Natural killer cell (primary cell): ENCODE data around the gene TRIM4. TPM values are rescaled to one million over a fixed set of nuclear protein-coding genes. Genes with fewer than 3 reads are reported as not detected.
"Not testable (repeated sequence)": the region's sequence is repeated elsewhere in the genome, so short reads cannot be mapped to it uniquely, and the experiment has no call there.

ENCODE experiments used
- ATAC-seq, 3 donors: fragments of 150-1000 bp in 2 of 3; fragments of 200-7000 bp in 1 of 3; cut with Tn5 transposase; 1 replicate in 1 of 3; 2 replicates in 2 of 3; pipeline ENCODE4 v1.10.0; 2021; ENCODE audit warnings: mild to moderate bottlenecking in 2 of 3, moderate library complexity in 2 of 3
- DNase-seq, 2 donors: peaks; one replicate each; pipeline versions ENCODE4 v3.0.0 to v3.0.0-alpha.2; 2013 to 2021; ENCODE audit warnings: mixed read lengths in 1 of 2
- H3K27ac ChIP-seq: one replicate; pipeline ENCODE4 v1.5.1; 2013; ENCODE audit warnings: mild to moderate bottlenecking, low read length
- H3K27me3 ChIP-seq: one replicate; pipeline ENCODE4 v1.6.1; 2013; ENCODE audit warnings: low read length; ENCODE audit not compliant: control insufficient read depth, insufficient read depth
- H3K36me3 ChIP-seq: one replicate; pipeline ENCODE4 v1.6.1; 2013; ENCODE audit warnings: low read length; ENCODE audit not compliant: control insufficient read depth, insufficient read depth
- H3K4me1 ChIP-seq: one replicate; pipeline ENCODE4 v1.6.1; 2013; ENCODE audit warnings: low read length; ENCODE audit not compliant: control insufficient read depth, insufficient read depth
- H3K4me3 ChIP-seq: one replicate; pipeline ENCODE4 v1.5.1; 2013; ENCODE audit warnings: low read length
- H3K9me3 ChIP-seq: one replicate; pipeline ENCODE4 v1.6.1; 2013; ENCODE audit warnings: low read length; ENCODE audit not compliant: control insufficient read depth, insufficient read depth
- H3K27ac Mint-ChIP-seq, 2 donors: one replicate each; pipeline ENCODE4 v1.8.0; 2022; ENCODE audit warnings: mild to moderate bottlenecking in 2 of 2, mixed read lengths in 2 of 2, moderate library complexity in 1 of 2
- H3K27me3 Mint-ChIP-seq, 2 donors: one replicate each; pipeline ENCODE4 v1.8.0; 2022; ENCODE audit warnings: low read depth in 2 of 2, mixed read lengths in 2 of 2
- H3K36me3 Mint-ChIP-seq: one replicate; pipeline ENCODE4 v1.8.0; 2022; ENCODE audit warnings: mixed read lengths
- H3K4me1 Mint-ChIP-seq, 2 donors: one replicate each; pipeline ENCODE4 v1.8.0; 2022; ENCODE audit warnings: mixed read lengths in 2 of 2
- H3K4me3 Mint-ChIP-seq: one replicate; pipeline ENCODE4 v1.8.0; 2022; ENCODE audit warnings: mild to moderate bottlenecking, moderate library complexity, mixed read lengths
- H3K9me3 Mint-ChIP-seq, 2 donors: one replicate each; pipeline ENCODE4 v1.8.0; 2022; ENCODE audit warnings: mixed read lengths in 2 of 2
- CTCF ChIP-seq: fragments of 200-600 bp; IDR thresholded peaks from one replicate; pipeline ENCODE4 v1.8.0; 2022; ENCODE audit warnings: antibody characterized with exemption
- WGBS: methylation state at CpG from one replicate; pipeline ENCODE4 v1.1.7; 2013; ENCODE audit warnings: missing lambda C conversion rate; ENCODE audit not compliant: insufficient coverage; 5-methylcytosine and 5-hydroxymethylcytosine counted together
- intact Hi-C: fragments of 100-400 bp; cut with micrococcal nuclease; formaldehyde crosslinking; loops from one replicate; pipeline ENCODE4 v1.14.2; 2022
- total RNA-seq, 4 donors: library from RNA; stranded (reverse); fragments of 120-200 nt in 1 of 4; gene quantifications; one replicate each; pipeline versions ENCODE4 v1.2.3 to v1.2.4, GENCODE V29; 2013 to 2022

TRIM4 gene, protein sequence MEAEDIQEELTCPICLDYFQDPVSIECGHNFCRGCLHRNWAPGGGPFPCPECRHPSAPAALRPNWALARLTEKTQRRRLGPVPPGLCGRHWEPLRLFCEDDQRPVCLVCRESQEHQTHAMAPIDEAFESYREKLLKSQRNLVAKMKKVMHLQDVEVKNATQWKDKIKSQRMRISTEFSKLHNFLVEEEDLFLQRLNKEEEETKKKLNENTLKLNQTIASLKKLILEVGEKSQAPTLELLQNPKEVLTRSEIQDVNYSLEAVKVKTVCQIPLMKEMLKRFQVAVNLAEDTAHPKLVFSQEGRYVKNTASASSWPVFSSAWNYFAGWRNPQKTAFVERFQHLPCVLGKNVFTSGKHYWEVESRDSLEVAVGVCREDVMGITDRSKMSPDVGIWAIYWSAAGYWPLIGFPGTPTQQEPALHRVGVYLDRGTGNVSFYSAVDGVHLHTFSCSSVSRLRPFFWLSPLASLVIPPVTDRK
- 10 to 100 TPM; 16.8 to 28.1 (median 22.4) TPM for total RNA-seq
- total RNA-seq (2013), result 39.5 TPM

DNA sequence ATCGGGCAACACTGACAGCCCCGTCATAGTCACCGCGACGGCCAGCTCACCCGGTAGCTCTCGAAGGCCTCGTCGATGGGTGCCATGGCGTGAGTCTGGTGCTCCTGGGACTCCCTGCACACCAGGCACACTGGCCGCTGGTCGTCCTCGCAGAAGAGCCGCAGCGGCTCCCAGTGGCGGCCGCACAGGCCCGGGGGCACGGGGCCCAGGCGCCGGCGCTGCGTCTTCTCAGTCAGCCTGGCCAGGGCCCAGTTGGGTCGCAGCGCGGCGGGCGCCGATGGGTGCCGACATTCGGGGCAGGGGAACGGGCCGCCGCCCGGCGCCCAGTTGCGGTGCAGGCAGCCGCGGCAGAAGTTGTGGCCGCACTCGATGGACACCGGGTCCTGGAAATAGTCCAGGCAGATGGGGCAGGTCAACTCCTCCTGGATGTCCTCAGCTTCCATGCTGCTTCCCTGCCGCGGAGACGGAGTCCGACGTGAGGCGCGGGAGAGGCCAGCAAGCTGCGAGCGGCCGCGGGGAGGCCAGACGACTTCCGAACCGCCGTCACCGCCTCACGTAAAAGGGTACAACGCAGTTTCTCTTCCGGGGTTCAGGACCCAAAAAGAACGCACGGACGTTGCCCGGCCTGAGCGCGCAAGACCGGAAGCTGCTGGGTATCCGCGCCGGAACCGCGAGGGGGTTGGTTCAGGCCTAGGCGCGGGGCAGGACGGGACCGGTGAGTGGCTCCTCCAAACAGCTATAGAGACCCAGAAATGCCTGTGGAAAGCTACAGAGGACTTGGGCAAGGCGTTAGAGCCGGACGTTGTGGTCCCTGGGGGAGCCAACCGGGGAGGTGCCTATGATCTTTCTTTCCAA, at the start of gene TRIM4:
Gene TRIM4, minus strand, starts transcription at position 572 of the 855 bp plus-strand sequence. Its CDS starts 129 bp downstream, at position 443.
- DNase-seq, result peak; percentile 82 to 94
- peaks cover 8% of the 10 kb centered on the region for H3K36me3 ChIP-seq
- Mint-ChIP-seq H3K27ac (peak within 1 kb of the TSS; percentile 91 to 95), H3K4me3 (peak within 1 kb of the TSS; percentile 91), H3K27me3 (no peaks in the 10 kb centered on the region), H3K9me3 (no peaks in the 10 kb centered on the region), H3K4me1 (peaks cover 36 to 57% of the 10 kb centered on the region in 2 donors), H3K36me3 (no peaks in the 10 kb centered on the region)
- WGBS, result 2% methylated on average over 81 of the region's 81 CpGs
- peak; percentile 95 to 98 (median 96) for ATAC-seq
- peak within 1 kb of the TSS; percentile 63 for H3K4me3 ChIP-seq
- peaks cover 23% of the 10 kb centered on the region for H3K4me1 ChIP-seq
- no peak for TF ChIP-seq CTCF
- H3K27ac ChIP-seq, result peak within 1 kb of the TSS; percentile 90
- no peaks in the 10 kb centered on the region for H3K9me3 ChIP-seq
- H3K27me3 ChIP-seq, result no peaks in the 10 kb centered on the region
- intact Hi-C loops, result loop anchor here (10.0 kb wide), 1 partner anchor 136 kb away; no protein-coding TSS in a partner anchor

DNA sequence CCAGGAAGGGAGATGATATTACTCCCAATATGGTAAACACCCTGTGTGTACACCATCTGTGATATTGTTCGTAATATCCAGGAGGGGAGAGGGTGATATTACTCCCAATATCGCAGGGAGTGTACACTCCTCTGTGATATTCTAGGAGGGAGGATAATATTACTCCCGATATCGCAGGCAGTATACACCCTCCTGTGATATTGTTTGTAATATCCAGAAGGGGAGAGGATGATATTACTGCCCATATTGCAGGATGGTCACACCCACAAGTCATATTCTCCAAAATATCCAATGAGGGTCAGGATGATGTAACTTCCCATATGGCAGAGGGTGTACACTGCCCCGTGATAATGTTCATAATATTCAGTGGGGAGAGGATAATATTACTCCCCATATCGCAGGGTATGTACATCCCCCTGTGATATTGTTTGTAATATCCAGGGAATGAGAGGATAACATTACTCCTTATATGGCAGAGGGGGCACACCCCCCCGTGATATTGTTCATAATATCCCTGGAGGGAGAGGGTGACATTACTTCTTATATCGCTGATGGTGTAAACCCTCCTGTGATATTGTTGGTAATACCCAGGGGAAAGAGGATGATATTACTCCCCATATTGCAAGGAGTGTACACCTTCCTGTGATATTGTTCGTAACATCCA, 39.4 kb upstream of the TRIM4 start:
- no peaks in the 10 kb centered on the region for H3K4me1 ChIP-seq
- Mint-ChIP-seq H3K9me3 (no peaks in the 10 kb centered on the region), H3K27ac (no peak overlapping the region), H3K36me3 (no peaks in the 10 kb centered on the region), H3K4me1 (no peaks in the 10 kb centered on the region), H3K4me3 (no peak overlapping the region), H3K27me3 (peaks cover 62% of the 10 kb centered on the region in 2 donors)
- H3K27ac ChIP-seq, result no peak overlapping the region
- no peak overlapping the region for H3K4me3 ChIP-seq
- H3K36me3 ChIP-seq, result no peaks in the 10 kb centered on the region
- no peaks in the 10 kb centered on the region for H3K9me3 ChIP-seq
- ATAC-seq (no peak), DNase-seq (no peak)
- peaks cover 4% of the 10 kb centered on the region for H3K27me3 ChIP-seq
- 77% methylated on average over 3 of the region's 9 CpGs for WGBS
- intact Hi-C loops, result no loop called here
- no peak for TF ChIP-seq CTCF

GRCh38 chr7:99955247-99955646, 35.9 kb upstream of the TRIM4 start:
- H3K4me1 ChIP-seq, result no peaks in the 10 kb centered on the region
- 84% methylated on average over 6 of the region's 6 CpGs for WGBS
- H3K27ac ChIP-seq, result no peak overlapping the region
- Mint-ChIP-seq H3K36me3 (no peaks in the 10 kb centered on the region), H3K4me1 (no peaks in the 10 kb centered on the region), H3K27me3 (peaks cover 41 to 45% of the 10 kb centered on the region in 2 donors), H3K27ac (no peak overlapping the region), H3K4me3 (no peak overlapping the region), H3K9me3 (no peaks in the 10 kb centered on the region)
- H3K4me3 ChIP-seq, result no peak overlapping the region
- TF ChIP-seq CTCF, result no peak
- peaks cover 4% of the 10 kb centered on the region for H3K27me3 ChIP-seq
- DNase-seq (no peak), ATAC-seq (no peak)
- intact Hi-C loops, result no loop called here
- peaks cover 4% of the 10 kb centered on the region for H3K9me3 ChIP-seq
- H3K36me3 ChIP-seq, result no peaks in the 10 kb centered on the region

GRCh38 chr7:99954643-99955042, 35.3 kb upstream of the TRIM4 start:
- ATAC-seq, H3K27ac ChIP-seq, H3K4me1 ChIP-seq, H3K27me3 ChIP-seq, H3K9me3 ChIP-seq, H3K27ac Mint-ChIP-seq, H3K36me3 Mint-ChIP-seq, H3K9me3 Mint-ChIP-seq, H3K4me3 Mint-ChIP-seq, DNase-seq, intact Hi-C loops, H3K4me1 Mint-ChIP-seq, H3K4me3 ChIP-seq, H3K36me3 ChIP-seq: not testable (repeated sequence)
- peaks cover 35 to 43% of the 10 kb centered on the region in 2 donors for H3K27me3 Mint-ChIP-seq
- WGBS, result 91% methylated on average over 7 of the region's 7 CpGs
